ENCODE data around the gene CAP2.

- TF ChIP-seq GATA2 (IDR thresholded peaks at IDR 0.05; ENCODE audit: low read depth, low read length) = no peak
- TF ChIP-seq GATA3 (IDR thresholded peaks at IDR 0.05; ENCODE audit: low read depth, low read length) = no peak
Observed at GRCh38 chr6:17527076-17527475, 133.7 kb downstream of the CAP2 start.
